HepG2 (cell line): Measurements from ENCODE around the gene TTC16.

Source experiments
- CBFB ChIP-seq: sonication (generic); formaldehyde crosslinking; IDR thresholded peaks from 2 replicates; pipeline ENCODE4 v1.4.0; 2020; ENCODE audit warnings: missing genetic modification reagents
- CTCF ChIP-seq: sonication (generic); formaldehyde crosslinking; IDR thresholded peaks from 2 replicates; pipeline ENCODE4 v1.5.0; 2020; ENCODE audit warnings: mild to moderate bottlenecking, missing genetic modification reagents, moderate library complexity
- JUN ChIP-seq: sonication (generic); formaldehyde crosslinking; IDR thresholded peaks from 2 replicates; pipeline ENCODE4 v1.4.0; 2020; ENCODE audit warnings: mild to moderate bottlenecking, missing genetic modification reagents
- MAX ChIP-seq: IDR thresholded peaks from 2 replicates; pipeline ENCODE4 v1.6.1; 2012; ENCODE audit warnings: inconsistent platforms
- MIER2 ChIP-seq: IDR thresholded peaks from 2 replicates; pipeline ENCODE4 v1.6.1; 2016; ENCODE audit warnings: missing biosample characterization, missing genetic modification reagents
- REST ChIP-seq, 2 experiments: IDR thresholded peaks; 2 replicates each; pipeline ENCODE4 v1.6.1; 2011 to 2012; ENCODE audit warnings: low read length in 2 of 2, borderline replicate concordance in 1 of 2, low read depth in 1 of 2, mild to moderate bottlenecking in 1 of 2, moderate library complexity in 1 of 2
- RXRA ChIP-seq: sonication (generic); formaldehyde crosslinking; IDR thresholded peaks from 2 replicates; pipeline ENCODE4 v1.5.1; 2020; ENCODE audit warnings: missing genetic modification reagents
- SRF ChIP-seq: IDR thresholded peaks from 2 replicates; pipeline ENCODE4 v1.6.1; 2011; ENCODE audit warnings: mild to moderate bottlenecking, low read depth, low read length, moderate library complexity
- ZBED4 ChIP-seq: sonication (generic); formaldehyde crosslinking; IDR thresholded peaks from 2 replicates; pipeline ENCODE4 v1.4.0; 2020; ENCODE audit warnings: missing genetic modification reagents, borderline replicate concordance
- ZNF10 ChIP-seq: sonication (generic); formaldehyde crosslinking; IDR thresholded peaks from 2 replicates; pipeline ENCODE4 v1.4.0; 2020; ENCODE audit warnings: mild to moderate bottlenecking, low read depth, missing genetic modification reagents, borderline replicate concordance
- ZNF207 ChIP-seq: fragments of 450-650 bp; IDR thresholded peaks from 2 replicates; pipeline ENCODE4 v1.6.1; 2016; ENCODE audit warnings: antibody characterized with exemption, borderline replicate concordance
- ZNF33B ChIP-seq: sonication (generic); formaldehyde crosslinking; IDR thresholded peaks from 2 replicates; pipeline ENCODE4 v1.5.1; 2020; ENCODE audit warnings: mild to moderate bottlenecking, missing genetic modification reagents
- ZNF468 ChIP-seq: sonication (generic); formaldehyde crosslinking; IDR thresholded peaks from 2 replicates; pipeline ENCODE4 v1.8.0; 2022; ENCODE audit warnings: mild to moderate bottlenecking, moderate library complexity, missing genetic modification reagents
- ZSCAN25 ChIP-seq: sonication (generic); formaldehyde crosslinking; IDR thresholded peaks from 2 replicates; pipeline ENCODE4 v1.8.0; 2022; ENCODE audit warnings: mild to moderate bottlenecking, missing genetic modification reagents

- TF ChIP-seq CTCF (CRISPR knock-in tag), result no peak
- TF ChIP-seq MIER2 (CRISPR knock-in tag), result no peak
- no peak for TF ChIP-seq ZSCAN25 (CRISPR knock-in tag)
- TF ChIP-seq CBFB (CRISPR knock-in tag), result no peak
- no peak for TF ChIP-seq MAX
- TF ChIP-seq ZBED4 (CRISPR knock-in tag), result no peak
- no peak for TF ChIP-seq ZNF468
- no peak for TF ChIP-seq SRF
- TF ChIP-seq REST (IDR thresholded peaks at IDR 0.05; ENCODE audit: borderline replicate concordance in 1 of 2, low read depth in 1 of 2, low read length in 2 of 2), result no peak
- no peak for TF ChIP-seq JUN
- no peak for TF ChIP-seq ZNF10 (CRISPR knock-in tag)
- no peak for TF ChIP-seq ZNF33B (CRISPR knock-in tag)
- no peak for TF ChIP-seq ZNF207
- TF ChIP-seq RXRA (CRISPR knock-in tag), result no peak
Observed at GRCh38 chr9:127771570-127772189, 55.8 kb downstream of the TTC16 start.
